Measurements from ENCODE around the gene ZBTB20.

ZBTB20 gene

DNA sequence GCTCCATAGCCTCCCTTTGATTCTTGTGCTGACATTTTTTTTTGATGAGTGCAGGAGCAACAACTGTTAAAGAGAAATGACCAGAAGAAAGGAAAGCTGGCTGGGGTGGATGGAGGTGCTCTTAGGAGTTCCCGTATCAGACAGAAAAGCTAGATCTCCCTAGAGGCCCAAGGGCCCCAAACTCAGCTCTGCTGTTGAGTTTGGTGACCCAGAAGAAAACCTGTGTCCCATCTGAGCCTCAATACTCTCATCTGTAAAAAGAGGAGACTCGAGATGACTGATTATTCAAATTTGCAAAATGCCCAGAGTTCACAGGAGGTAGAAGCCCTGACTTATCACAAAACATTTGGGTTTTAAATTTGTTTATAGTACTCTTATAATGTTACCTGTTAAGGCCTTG is 710.9 kb downstream of the ZBTB20 start:
- no peak for DNase-seq (ENCODE audit: low read depth)
- no peak for TF ChIP-seq CTCF (IDR thresholded peaks at IDR 0.05; ENCODE audit: control insufficient read depth, insufficient read depth, low read depth, low read length, missing control alignments)
- no peak overlapping the region for H3K4me3 ChIP-seq (ENCODE audit: control insufficient read depth, low read depth, low read length)

DNA sequence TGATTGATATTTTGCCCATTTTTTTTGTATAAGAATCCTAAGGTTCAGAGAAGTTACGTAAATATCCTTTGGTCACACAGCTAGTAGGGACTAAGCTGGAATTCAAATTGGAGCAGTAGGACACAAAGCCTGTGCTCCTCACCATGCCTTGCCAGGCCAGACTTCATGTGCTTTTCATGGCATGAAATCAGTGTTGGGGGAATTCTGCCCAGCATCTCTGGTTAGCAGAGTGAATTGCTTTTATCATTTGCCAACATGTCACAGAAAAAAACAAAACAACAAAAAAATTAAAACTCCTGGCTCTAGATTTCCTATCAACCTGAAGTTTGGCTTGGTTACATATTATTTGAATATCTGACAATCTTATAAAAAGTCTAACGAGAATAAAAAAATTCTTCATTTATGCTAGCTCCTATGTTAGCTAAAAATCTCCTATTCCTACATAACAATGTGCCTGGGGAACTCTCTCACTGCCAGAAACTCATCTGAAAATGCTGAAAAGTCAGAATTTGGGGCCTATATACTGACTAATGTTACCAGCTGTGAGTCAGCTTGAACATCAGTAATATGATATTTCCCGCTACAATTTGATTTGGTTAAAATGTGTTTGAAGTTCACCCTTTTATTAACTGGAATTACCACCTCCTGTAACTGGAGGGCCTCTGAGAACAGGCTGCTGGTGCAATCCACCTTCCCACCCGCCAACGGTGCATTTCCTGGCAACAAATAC is 711.5 kb downstream of the ZBTB20 start:
- no peak for TF ChIP-seq CTCF (IDR thresholded peaks at IDR 0.05; ENCODE audit: control insufficient read depth, insufficient read depth, low read depth, low read length, missing control alignments)
- DNase-seq (ENCODE audit: low read depth): no peak
- H3K4me3 ChIP-seq (ENCODE audit: control insufficient read depth, low read depth, low read length): no peak overlapping the region

DNA sequence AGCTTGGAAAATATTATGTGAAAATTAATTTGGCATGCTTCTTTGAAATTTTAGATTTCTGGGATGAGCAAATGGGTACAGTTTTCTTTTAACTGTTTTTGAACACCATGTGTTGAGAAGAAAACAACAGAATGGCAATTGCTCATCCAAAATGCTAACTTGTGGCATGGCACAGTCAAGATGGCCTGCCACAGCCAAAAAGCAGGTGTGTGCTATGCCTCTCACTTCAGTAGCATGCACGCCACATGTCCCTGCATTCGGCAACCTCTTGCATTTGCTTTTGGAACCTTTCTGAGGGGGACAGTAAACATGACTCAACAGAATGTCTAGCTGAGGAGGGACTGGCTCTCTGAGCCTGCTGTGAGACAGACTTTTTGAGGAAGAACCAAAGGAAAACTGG is 714.8 kb downstream of the ZBTB20 start:
- no peak for TF ChIP-seq CTCF (IDR thresholded peaks at IDR 0.05; ENCODE audit: control insufficient read depth, insufficient read depth, low read depth, low read length, missing control alignments)

DNA sequence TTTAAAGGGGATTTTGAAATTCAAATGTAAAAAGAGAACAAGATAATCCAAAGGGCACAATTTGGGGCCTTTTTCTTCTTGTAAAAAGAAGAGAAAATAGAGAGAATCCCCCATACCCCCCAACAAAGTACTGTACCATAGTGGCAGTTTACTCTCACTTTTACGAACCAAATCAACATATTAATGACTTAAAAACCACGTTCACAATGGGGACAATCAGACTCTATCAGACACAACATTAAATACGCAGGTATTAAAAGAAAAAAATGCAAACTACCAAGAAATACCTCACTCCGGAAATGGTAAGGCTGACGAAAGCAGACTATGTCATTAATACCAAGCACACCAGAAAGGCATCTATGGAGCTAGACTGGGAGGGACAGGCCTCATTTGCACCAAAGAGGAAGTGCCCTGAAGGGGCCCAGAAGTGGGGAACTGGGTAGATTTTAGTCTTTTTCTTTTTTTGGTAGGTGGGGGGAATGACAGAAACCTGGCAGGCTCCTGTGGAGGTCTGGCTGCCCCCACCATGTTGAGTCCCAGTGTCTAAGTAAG is 719.0 kb downstream of the ZBTB20 start:
- H3K4me3 ChIP-seq (ENCODE audit: control insufficient read depth, low read depth, low read length): no peak overlapping the region
- no peak for DNase-seq (ENCODE audit: low read depth)
- no peak for TF ChIP-seq CTCF (IDR thresholded peaks at IDR 0.05; ENCODE audit: control insufficient read depth, insufficient read depth, low read depth, low read length, missing control alignments)

More for the DNA sequence above, 714.8 kb downstream of the ZBTB20 start:
- DNase-seq (ENCODE audit: low read depth): no peak
- no peak overlapping the region for H3K4me3 ChIP-seq (ENCODE audit: control insufficient read depth, low read depth, low read length)

GRCh38 chr3:114427285-114428043 is 719.6 kb downstream of the ZBTB20 start:
- DNase-seq (ENCODE audit: low read depth): no peak
- no peak for TF ChIP-seq CTCF (IDR thresholded peaks at IDR 0.05; ENCODE audit: control insufficient read depth, insufficient read depth, low read depth, low read length, missing control alignments)
- no peak overlapping the region for H3K4me3 ChIP-seq (ENCODE audit: control insufficient read depth, low read depth, low read length)

DNA sequence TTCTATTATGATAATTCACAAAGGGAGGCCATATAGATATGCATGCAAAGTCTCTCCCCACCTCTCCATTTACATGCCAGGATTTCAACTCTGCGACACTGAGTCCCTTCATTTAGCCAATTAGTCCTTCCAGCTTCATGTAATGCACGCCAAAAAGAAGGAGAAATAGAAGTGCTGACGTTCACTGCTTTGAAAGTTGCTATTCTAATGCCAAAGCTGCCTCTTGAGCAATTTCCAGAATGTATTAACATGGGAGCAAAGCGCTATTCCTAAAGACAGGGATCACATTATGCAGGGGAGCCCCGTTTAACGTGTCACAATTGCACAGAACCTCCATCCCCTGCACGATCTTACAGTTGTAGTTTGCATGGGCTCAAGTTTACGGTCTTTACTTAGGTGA is 722.8 kb downstream of the ZBTB20 start:
- no peak for TF ChIP-seq CTCF (IDR thresholded peaks at IDR 0.05; ENCODE audit: control insufficient read depth, insufficient read depth, low read depth, low read length, missing control alignments)
- no peak overlapping the region for H3K4me3 ChIP-seq (ENCODE audit: control insufficient read depth, low read depth, low read length)
- DNase-seq (ENCODE audit: low read depth): no peak
